DMS79 (cell line): Measurements from ENCODE around the gene KMT2C.
"Not testable (repeated sequence)": the region's sequence is repeated elsewhere in the genome, so short reads cannot be mapped to it uniquely, and the experiment has no call there.

ENCODE experiments used
- DNase-seq: peaks from one replicate; lab custom pipeline; 2025; lab: John Stamatoyannopoulos, UW

Gene KMT2C

GRCh38 chr7:152362128-152362926 lies 73.5 kb downstream of the KMT2C start:
- DNase-seq: no peak

- DNase-seq: no peak
These were observed 80.2 kb downstream of the KMT2C start for GRCh38 chr7:152355474-152356057.

DNA sequence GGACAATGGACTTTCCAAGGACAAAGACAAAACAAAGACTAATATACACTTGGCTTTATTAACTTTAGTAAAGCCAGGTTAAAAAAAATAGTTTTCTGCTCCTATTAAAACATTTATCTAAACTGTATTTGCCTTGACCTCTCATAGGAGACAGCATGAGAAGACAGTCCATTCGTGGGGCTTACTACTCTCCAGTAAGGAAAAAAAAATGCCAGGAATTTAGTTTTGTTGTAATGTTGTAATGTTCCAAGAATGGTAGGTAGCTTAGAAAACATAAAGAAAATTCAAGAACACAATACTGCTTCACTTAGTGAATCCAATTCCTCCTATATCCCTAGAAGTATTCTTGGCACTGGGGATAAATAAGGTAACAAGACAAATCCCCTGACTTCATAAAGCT lies 81.7 kb downstream of the KMT2C start:
- DNase-seq: no peak

DNA sequence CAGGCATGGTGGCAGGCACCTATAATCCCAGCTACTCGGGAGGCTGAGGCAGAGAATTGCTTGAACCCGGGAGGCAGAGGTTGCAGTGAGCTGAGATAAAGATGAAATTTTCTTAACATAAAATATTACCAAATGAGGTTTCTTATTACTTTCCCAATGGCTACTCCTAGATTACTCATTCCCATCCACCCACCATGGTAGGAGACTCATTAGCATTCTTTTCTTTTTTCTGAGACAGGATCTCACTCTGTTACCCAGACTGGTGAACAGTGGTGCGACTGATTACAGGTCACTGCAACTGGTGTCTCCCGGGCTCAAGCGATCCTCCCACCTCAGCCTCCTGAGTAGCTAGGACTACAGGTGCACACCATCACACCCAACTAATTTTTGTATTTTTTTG lies 82.5 kb downstream of the KMT2C start:
- DNase-seq: not testable (repeated sequence)

- DNase-seq: not testable (repeated sequence)
These were observed 84.1 kb downstream of the KMT2C start for GRCh38 chr7:152351747-152352146.

GRCh38 chr7:152351168-152351567 lies 84.6 kb downstream of the KMT2C start:
- DNase-seq: no peak

- DNase-seq: no peak
These were observed 87.9 kb downstream of the KMT2C start for GRCh38 chr7:152347888-152348287.

GRCh38 chr7:152344253-152344652 lies 91.5 kb downstream of the KMT2C start:
- no peak for DNase-seq

DNA sequence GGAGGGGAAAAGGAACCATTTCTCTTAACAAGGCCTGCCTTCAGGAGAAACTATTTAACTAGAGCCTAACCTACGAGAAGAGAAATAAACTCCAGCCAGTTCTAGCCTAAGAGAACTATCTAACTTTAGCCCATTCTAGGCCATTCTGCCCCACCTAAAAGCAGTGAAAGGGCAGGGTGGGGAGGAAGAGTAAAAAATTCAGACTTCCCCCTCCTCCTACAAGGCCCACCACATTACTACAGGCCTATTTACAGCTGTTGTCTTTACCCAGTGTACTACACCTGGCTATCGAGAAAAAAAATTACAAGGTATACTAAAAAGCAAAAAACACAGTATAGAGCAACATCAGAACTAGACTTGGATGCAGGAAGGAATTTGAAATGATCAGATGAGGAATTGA lies 93.0 kb downstream of the KMT2C start:
- no peak for DNase-seq

DNA sequence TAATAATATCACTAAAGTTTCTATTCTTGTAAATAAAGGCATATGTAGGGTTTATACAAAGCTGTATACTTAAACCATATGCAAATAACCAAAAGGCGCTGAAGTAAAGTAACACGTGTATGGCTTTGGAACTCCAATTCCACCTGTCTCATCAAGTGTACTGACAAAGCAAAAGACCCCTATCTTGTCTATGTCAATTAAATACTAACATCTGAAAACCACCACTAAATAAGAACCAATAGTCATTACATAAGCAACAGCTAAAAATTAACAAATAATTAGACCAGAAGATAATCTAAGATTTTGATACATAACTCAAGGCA lies 93.9 kb downstream of the KMT2C start:
- no peak for DNase-seq

GRCh38 chr7:152341039-152341913 lies 94.5 kb downstream of the KMT2C start:
- DNase-seq: peak; percentile 9

- DNase-seq: no peak
These were observed 95.6 kb downstream of the KMT2C start for GRCh38 chr7:152340161-152340560.

DNA sequence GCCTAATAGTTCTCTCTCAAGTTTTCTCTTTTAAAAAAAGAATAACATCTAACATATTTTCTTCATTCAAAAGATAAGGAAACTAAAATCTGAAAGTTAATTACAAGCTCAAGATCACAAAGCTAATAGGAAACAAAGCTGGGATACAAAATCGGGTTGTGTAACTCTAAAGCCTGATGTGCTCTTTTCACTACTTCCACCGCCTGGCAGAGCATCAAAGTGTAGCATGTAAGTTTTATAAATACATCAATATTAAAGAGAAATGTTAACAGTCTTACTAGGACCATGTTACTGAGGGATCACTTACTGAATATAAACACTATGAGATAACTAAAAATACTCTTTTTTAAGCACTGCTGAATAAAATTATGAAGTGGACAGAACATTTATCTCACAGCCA lies 97.2 kb downstream of the KMT2C start:
- DNase-seq: no peak

DNA sequence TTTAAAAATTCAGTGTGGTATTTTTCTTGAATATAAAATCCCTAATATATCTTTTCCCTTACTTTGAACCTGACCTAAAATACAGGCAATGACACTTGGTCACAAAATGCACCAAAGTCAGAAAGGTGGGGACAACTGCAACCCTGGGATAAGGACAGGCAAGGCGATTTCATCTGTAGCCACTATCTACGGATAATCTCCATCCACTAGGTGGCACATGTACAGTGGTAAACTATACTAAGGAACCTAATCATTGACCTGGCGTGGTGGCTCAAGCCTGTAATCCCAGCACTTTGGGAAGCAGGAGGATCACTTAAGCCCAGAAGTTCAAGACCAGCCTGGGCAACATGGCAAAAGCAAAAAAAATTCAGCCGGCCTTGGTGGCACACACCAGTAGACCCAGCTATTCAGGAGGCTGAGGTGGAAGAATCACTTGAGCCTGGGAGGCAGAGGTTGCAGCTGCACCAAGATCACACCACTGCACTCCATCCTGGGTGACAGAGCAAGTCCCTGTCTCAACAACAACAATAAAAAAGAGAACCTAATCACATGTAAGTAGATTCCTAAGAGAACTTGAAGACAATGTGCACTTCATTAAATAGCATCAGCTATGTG lies 98.9 kb downstream of the KMT2C start:
- DNase-seq: no peak

DNA sequence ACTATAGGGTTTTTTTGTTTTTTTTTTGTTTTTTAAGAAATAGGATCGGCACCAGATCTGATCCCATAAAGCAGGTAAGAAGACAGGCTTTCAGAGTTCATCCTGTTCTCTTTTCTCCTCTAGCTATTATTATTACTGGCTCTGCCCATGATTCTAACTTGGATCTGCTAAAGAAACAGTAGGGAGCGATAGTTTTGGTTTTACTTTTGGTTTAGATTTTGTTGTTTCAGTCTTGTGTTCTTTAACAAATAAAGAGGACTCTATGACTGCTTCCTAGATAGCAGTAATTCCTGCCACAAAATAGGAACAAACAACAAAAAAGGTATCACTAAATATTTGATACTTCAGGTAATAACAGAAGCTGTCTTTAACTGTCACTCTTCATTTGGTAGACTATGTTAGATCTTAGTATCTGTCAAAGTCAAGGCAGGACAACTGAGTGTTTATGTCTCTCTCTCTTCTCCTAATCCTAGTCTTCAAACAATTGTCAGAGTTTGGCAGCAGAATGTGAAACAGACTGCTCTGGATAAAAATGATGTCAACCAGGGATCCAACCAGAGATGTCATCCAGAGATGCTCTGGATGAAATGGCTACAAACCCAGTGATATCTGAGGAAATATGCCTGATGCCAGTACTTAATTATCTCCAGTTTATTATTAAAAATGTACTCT lies 99.8 kb downstream of the KMT2C start:
- DNase-seq: no peak

DNA sequence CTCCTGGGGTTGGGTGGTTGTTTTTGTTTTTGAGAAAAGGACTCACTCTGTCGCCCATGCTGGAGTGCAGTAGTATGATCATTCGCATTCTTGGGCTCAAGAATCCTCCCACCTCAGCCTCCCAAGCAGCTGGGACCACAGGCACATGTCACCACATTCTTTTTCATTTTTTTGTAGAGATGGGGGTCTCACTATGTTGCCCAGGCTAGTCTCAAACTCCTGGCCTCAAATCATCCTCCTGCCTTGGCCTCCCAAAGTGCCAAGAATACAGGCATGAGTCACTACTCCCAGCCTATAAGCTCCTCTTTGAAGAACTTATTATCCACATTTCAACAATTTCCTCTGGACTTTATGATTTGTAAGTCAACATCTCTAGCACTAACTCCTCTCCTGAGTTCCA lies 102.7 kb downstream of the KMT2C start:
- no peak for DNase-seq

DNA sequence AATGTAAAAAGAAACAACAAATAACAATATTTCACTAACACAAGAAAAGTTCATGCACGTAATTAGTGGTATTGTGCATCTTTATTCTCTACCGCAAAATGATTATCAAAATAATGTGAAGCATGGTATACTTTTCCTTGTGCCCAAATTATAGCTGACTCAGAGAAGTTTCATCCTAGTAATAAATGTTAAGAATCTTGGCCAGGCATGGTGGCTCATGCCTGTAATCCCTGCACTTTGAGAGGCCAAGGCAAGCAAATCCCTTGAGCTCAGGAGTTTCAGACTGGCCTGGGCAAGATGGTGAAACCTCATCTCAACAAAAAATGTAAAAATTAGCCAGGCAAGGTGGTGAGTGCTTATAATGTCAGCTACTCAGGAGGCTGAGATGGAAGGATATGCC lies 105.0 kb downstream of the KMT2C start:
- no peak for DNase-seq

GRCh38 chr7:152329469-152329868 lies 106.3 kb downstream of the KMT2C start:
- no peak for DNase-seq

DNA sequence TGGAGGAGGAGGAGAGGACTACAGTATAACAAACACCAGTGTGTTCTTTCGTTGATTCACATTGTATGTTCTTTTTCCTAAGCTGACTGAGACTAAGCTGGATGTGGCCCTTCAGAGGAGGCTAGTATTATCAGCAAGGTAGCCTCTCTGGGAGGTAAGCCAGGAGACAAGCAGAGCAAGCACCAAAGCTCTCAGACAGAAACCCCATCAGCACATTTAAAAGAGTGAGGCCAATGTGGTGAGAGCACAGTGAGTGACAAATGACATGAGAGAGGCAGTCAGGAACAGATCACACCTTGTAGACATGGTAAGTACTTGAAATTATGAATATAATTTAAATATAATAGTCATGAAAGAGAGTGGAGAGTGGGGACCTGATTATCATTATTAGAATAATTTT lies 107.6 kb downstream of the KMT2C start:
- DNase-seq: no peak

- no peak for DNase-seq
These were observed 120.0 kb downstream of the KMT2C start for GRCh38 chr7:152315845-152316244.

DNA sequence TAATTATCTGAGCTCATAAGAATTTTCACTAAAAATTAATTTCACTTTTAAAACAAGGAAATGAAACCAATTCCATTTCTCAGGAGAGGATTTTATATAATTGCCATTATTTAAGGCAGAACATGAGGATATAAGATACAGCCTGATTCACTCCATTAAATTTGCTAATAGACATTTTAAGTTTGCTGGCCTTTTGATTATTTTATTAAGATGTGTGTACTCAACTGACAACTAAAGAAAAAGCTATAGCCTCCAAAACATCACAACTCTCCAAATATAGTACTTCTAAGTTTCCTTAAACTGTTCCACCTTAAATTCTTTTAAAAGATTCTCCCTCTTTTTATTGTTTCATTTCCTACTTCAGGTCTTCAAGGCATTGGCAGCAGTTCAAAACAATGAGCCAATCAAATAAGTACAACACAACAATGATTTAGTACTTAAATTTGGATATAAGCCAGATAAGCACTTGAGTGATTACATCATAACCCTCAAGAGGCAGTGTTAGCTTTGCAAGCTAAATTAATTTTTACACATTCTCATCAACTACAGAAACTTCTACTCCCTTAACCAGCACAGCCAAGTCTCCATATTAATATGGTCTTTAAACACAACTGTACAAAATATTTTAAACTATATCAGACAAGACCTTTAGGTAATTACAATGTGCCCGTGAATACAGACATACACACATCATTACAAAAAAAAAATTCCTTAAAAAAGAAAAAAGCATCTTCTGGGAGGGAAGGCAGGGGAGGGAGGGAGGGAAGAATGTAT lies 121.8 kb downstream of the KMT2C start:
- DNase-seq: peak; percentile 88
